GM12878 (cell line): ENCODE data around the gene EXOC3L4.

Experiments
- CTCF ChIP-seq, 3 experiments: IDR thresholded peaks in 2 of 3; conservative IDR thresholded peaks in 1 of 3; 2 replicates each; pipeline ENCODE4 v1.5.1; 2011; ENCODE audit warnings: low read depth in 3 of 3, low read length in 3 of 3, mild to moderate bottlenecking in 3 of 3, control low read depth in 2 of 3, moderate library complexity in 2 of 3, inconsistent platforms in 1 of 3, mixed read lengths in 1 of 3; ENCODE audit not compliant: control insufficient read depth in 2 of 3, insufficient read depth in 1 of 3; ENCODE audit errors: extremely low read depth in 1 of 3
- POLR2A ChIP-seq: IDR thresholded peaks from 2 replicates; pipeline ENCODE4 v1.6.1; 2011; ENCODE audit warnings: low read depth, mild to moderate bottlenecking, low read length
- TCF7 ChIP-seq: IDR thresholded peaks from 2 replicates; pipeline ENCODE4 v1.6.1; 2014; ENCODE audit warnings: antibody characterized with exemption, borderline replicate concordance
- USF2 ChIP-seq: IDR thresholded peaks from 2 replicates; pipeline ENCODE4 v1.6.1; 2011; ENCODE audit warnings: low read depth, low read length, improper control_type of control experiment, borderline replicate concordance
- YY1 ChIP-seq: IDR thresholded peaks from 2 replicates; pipeline ENCODE4 v1.6.1; 2011; ENCODE audit warnings: low read depth, mild to moderate bottlenecking, low read length
- TF ChIP-seq, protein P1 (sequence below): fragments of 450-650 bp; IDR thresholded peaks from 2 replicates; pipeline ENCODE4 v1.6.1; 2017; ENCODE audit warnings: mild to moderate bottlenecking

DNA sequence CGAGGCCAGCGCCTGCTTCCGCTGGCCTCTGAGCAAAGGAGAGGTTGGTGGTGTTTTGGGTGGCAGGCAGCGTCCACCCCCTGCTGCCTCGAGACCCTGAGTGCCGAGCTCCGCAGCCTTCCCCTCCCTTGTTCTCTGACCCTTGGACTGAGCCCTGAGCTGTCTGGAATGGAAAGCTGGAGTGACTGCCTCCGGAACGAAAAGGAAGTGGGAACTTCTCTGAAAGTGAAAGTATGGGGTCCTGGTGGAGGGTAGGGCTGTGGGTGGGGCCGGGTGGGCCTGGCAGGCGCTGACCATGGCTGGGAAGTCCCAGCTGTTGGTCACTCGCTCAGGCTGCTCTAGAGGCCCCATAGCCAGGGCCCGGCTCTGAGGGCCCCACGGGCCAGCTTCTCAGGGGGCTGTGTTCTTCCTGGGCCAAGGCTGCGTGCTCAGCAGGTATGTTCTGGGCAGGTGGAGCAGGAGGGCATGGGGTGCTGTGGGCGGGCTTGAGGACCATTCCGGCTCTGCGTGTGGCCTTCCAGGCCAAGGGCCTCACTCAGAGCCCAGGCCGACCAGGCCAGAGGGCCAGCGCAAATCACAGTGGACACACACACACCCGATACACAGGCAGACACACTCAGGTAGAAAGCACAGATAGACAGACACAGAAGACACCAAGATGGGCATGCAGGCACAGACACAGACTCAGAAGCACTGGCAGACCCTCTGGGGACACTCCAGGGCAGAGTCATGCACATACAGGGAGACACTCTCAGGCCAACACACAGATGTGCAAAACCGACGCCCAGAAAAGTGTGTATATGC is at the start of gene EXOC3L4:
- TF ChIP-seq TCF7 (no peak), CTCF (IDR thresholded peaks at IDR 0.05 in 2 of 3, conservative IDR thresholded peaks at IDR 0.05 in 1 of 3; ENCODE audit: control insufficient read depth in 2 of 3, extremely low read depth in 1 of 3, insufficient read depth in 1 of 3, low read depth in 3 of 3, low read length in 3 of 3) (no peak), USF2 (no peak), YY1 (no peak), POLR2A (no peak)
- TF ChIP-seq, protein P1, sequence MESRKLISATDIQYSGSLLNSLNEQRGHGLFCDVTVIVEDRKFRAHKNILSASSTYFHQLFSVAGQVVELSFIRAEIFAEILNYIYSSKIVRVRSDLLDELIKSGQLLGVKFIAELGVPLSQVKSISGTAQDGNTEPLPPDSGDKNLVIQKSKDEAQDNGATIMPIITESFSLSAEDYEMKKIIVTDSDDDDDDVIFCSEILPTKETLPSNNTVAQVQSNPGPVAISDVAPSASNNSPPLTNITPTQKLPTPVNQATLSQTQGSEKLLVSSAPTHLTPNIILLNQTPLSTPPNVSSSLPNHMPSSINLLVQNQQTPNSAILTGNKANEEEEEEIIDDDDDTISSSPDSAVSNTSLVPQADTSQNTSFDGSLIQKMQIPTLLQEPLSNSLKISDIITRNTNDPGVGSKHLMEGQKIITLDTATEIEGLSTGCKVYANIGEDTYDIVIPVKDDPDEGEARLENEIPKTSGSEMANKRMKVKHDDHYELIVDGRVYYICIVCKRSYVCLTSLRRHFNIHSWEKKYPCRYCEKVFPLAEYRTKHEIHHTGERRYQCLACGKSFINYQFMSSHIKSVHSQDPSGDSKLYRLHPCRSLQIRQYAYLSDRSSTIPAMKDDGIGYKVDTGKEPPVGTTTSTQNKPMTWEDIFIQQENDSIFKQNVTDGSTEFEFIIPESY = no peak
